K562 (cell line): ENCODE results near the gene L3MBTL1.

ENCODE experiments used
- HDGF ChIP-seq: fragments of 450-650 bp; IDR thresholded peaks from 2 replicates; pipeline ENCODE4 v1.6.1; 2016
- ZNF232 ChIP-seq: sonication (generic); formaldehyde crosslinking; IDR thresholded peaks from 2 replicates; pipeline ENCODE4 v1.8.0; 2022; ENCODE audit warnings: mild to moderate bottlenecking, missing genetic modification reagents

DNA sequence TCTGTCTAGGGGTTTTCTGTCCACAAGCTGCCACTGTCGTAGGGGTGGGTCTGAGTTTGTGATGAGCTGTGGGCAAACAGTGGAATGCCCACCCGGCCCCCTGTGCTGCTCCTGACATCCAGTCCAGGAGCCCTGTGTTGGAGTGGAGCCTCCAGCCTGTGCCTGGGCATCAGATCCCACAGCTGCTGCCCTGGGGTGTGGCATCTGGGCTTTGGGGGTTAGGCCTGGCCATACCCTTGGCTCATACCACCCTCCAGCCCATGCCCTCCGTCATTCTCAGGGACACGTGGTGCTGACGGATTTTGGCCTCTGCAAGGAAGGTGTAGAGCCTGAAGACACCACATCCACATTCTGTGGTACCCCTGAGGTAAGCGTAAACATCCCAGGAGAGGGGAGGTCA is 64.3 kb downstream of the L3MBTL1 start:
- no peak for TF ChIP-seq HDGF
- TF ChIP-seq ZNF232 (CRISPR knock-in tag): no peak
